IPS DF 19.7 (cell line): ENCODE data around the gene SPHK2.

Experiments
- DNase-seq: peaks from one replicate; pipeline ENCODE4 v3.0.0-alpha.2; 2013; ENCODE audit warnings: low read depth, low spot score

Gene SPHK2

GRCh38 chr19:48603850-48604249 lies 15.5 kb upstream of the SPHK2 start:
- no peak for DNase-seq

- DNase-seq, result no peak
Measured at GRCh38 chr19:48606463-48607358, 12.6 kb upstream of the SPHK2 start, which contains the start of gene SPACA4. Gene SPACA4, plus strand, starts transcription at chr19:48606742. Its CDS starts 237 bp downstream, at chr19:48606979.

GRCh38 chr19:48607359-48607755 lies 11.9 kb upstream of the SPHK2 start:
- DNase-seq, result no peak

DNA sequence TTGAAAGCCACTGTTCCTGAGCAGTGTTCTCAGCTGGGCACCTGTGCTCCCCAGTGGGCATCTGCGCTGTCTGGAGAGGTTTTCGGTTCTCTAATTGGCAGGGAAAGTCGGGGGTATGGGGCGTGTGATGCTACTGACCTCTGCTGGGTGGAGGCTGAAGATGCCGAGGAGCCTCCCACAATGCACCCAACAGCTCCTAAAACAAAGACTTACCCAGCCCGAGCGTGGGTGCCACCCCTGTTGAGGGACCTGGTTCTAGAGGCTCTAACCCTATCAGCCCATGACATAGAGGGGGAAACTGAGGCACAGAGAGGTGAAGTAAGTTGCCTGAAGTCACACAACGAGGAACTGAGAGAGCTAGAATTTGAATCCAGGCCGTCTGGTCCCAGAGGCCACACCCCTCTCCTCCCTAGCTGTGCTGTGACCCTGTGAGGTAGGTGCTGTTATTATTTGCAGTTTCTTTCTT lies 10.5 kb upstream of the SPHK2 start:
- peak; percentile 45 for DNase-seq

DNA sequence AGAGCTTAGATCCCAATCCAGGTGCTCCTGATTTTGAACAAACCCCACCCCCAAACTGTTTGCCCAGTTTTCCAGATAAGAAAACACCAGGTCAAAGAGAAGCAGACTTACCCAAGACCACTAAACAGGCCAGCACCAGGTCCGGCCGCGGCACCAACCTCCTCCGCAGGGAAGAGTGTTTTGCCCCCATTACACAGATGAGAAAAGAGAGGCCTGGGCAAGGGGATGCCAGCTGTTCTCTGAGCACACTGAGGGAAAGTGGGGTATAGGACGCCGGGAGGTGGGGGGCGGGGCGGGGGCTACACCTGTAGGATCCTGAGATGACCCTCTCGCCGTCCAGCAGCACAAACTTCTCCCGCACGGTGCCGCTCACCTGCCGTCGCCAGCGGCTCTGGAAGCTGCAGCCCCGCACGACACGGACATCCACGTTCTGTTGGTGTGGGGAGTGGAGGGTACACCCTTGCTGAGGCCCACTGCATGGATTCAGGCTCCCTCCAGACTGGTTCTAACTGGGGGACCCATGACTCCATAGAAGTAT lies 9.7 kb upstream of the SPHK2 start:
- DNase-seq, result no peak

GRCh38 chr19:48611872-48612271 lies 7.4 kb upstream of the SPHK2 start:
- DNase-seq, result no peak

GRCh38 chr19:48613024-48613851 lies 6.1 kb upstream of the SPHK2 start:
- DNase-seq, result no peak

GRCh38 chr19:48613852-48614435 lies 5.4 kb upstream of the SPHK2 start:
- no peak for DNase-seq

DNA sequence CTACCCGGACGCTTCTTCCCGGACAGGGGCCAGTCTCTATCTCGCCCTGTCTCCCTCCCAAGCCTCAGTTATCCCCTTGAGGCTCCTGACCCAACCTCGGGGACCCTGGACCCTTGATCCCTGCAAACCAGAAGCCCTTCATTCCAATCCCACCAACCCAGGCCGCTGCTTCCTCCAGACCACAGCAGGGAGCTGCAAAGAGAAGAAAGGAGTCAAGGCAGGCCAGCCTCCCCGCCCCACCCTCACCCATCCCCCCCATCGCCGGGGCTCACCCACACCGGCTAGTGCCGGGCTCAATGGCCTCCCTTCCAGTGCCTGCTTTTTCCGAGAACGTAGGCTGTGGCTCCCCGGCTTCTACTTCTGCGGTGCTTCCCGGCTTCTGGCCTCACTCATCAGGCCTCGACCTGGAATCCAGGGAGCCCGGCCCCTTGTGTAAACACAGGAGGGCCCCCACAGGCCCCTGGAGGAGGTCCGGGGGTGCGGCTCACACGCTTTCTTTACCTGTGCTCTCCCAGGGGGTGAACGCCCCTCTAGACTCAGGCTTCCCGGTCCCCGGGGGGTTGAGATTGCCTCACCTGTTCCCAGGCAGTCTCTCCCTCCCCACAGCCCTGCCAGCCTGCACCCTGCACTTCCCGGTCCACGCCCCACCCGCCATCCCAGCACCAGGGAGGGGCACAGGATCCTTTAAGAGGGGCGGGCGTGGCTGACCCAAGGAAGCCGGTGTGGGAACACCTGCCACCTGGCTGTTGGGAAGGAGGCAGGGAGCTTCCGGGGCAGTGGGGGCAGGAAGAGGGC lies 4.7 kb upstream of the SPHK2 start, which contains the start of gene FAM83E:
Gene FAM83E, minus strand, starts transcription at position 641 of the 795 bp plus-strand sequence. CDS start 1,704 bp downstream, outside the sequence.
- DNase-seq, result no peak

DNA sequence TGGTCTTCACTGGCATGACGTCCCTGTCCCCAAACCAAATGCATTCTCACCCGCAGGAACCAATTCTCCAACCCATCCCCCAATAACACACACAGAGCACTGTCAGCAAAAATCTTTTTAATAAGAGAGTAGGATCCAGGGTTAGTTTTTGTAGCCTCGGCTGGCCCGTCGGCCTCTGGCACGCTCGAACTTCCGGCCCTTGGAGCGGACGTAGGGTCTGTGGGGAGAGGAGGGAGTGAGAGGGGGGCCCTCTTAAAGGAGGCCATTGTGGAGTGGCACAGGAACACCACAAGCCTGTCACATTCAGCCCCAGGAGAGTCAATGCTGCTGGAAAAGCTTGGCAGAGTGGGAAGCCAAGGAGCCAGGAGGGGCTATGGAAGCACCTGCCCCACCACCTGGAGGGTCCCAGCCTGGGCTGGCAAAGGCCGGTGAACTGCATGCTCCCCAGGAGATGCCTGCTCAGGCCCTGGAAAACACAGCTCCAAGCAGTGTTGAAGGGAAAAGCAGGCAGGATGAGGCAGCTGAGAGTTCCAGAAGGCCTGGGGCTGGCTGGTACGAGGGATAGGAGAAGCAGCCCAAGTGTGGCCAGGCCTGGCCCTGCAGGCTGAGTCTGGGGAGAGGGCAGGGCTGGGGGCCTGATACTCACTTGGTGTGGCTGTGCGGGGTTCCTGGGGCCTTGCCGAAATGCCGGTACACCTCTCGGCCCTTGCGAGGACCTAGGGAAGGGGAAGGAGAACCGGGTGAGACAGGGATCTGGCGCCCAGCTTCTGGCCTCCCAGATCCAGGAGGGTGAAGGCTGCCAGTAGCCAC lies 3.9 kb upstream of the SPHK2 start:
- DNase-seq, result no peak

- no peak for DNase-seq
Measured at GRCh38 chr19:48616041-48616436, 3.3 kb upstream of the SPHK2 start.

- DNase-seq, result no peak
Measured at GRCh38 chr19:48616491-48617056, 2.7 kb upstream of the SPHK2 start.

- no peak for DNase-seq
Measured at GRCh38 chr19:48617146-48617937, 2.0 kb upstream of the SPHK2 start.

- no peak for DNase-seq
Measured at GRCh38 chr19:48618278-48618915, 909 bp upstream of the SPHK2 start.

DNA sequence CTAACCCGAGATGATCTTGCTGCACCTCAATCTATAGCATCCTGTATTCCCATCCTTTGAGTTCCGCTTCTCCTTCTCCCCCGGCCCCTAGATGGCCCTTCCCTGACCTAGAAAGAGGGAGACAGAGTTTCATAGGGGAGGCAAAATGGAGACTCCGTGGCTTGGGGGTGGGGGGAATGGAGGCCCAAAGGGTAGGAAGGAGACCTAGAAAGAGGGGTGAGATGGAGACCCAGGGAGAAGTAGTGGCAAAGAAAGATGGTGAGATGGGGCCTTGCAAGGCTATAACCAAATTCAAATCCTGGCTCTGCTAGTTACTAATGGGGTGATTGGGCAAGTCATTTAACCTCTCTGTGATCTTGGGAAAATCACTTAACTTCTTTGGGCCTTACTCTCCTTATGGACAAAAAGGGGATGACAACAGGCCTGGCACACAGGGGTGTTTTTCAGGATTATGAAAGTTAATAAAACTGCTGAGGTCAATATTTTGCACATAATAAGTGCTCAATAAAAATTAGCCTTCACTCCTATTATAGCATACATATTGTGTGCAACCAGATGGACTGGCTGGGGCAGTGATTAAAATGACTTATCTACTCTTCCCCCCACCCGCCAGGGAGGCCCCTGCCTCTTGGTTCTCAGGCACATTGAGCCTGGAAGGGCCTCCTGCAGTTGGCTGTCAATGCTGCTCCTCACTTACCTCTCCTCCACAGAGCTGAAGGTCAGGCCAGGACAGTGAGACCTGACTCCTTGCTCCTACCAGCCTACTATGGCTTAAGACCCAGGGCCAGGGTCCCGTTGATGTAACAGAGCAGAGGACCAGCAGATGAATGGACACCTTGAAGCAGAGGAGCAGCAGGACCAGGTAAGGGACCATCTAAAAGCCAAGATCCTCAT lies 633 bp downstream of the SPHK2 start:
- DNase-seq, result no peak

DNA sequence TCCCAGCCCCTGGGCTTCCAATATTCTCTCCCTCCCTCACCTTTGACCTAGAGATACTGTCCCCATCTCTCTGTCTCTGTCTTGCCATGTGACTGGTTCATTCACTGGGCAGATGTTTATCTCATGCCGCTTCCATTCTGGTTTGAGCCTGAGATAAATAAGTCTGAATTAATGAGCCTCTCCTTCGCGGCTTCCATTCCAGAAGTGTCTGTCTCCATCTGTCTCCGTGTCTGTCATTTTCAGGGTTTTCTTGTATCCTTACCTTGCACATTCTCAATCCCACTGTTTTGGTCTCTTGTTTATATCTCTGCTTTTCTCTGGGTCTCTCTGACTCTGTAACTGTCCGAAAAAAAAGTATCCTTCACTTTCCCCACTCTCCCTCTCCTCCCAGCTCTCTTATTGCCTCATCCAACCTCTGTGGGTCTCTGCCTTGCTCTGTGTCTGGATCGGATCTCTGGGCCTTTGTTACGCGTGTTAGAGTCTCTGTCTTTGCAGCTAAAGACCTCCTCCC lies 4.3 kb downstream of the SPHK2 start:
- DNase-seq, result no peak

DNA sequence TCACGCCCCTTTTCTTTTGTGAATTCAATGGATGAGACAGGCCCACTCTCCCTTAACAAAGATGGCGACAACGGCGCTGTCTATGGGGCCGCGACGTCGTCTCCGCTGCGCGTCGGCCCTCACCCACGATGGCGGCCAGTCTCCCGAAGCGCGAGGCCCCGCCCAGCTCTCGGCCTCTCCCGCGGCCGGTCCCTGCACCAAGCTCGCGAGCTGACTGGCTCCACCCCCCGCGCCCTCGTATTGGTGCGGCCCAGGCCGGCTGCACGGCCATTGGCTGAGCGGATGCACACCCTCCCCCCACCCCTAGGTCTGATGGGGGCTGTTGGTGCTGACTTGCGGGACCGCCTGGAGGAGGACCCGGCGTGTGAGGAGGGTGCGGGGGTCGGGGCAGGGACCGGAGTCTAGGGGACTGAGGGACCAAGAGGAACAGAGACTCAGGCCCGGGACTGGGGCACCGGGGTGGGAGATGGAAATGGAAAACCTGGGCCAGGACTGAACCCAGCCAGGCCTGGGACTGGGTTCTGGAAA lies 4.8 kb downstream of the SPHK2 start:
- no peak for DNase-seq
